ENCODE data around the gene HIBADH.
"Not testable (repeated sequence)": the region's sequence is repeated elsewhere in the genome, so short reads cannot be mapped to it uniquely, and the experiment has no call there.

Gene HIBADH

DNA sequence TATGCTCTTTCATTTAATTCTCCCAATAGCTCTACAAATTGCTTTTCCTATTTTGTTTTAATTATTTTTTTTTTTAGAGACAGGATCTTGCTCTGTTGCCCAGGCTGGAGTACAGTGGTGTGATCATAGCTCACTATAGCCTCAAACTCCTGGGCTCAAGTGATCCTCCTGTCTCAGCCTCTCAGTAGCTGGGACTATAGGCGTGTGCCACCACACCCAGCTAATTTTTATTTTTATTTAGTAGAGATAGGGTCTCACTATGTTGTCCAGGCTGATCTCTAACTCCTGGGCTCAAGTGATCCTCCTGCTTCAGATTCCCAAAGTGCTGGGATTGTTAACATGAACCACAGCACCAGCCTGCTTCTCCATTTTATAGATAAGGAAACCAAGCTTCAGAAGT, 151.3 kb downstream of the HIBADH start:
- DNase-seq: not testable (repeated sequence)

DNA sequence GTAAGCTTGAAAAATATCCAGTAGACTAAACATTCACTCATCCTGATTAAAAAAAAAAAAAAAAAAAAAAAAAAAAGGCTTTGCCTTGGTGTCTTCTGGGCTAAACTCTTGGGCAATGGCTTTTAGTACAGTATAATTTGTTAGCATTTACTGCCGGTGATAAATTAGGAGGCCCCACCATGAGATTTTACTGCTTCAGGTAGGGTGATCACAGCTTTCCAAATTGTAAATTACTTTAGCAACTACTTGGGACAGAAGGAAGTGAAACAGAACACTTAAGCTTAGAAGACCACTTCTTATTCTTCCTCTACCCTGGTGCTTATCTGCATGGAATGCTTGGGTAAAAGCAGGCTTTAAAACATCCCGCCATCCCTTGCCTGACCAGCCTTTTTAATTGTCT, 152.1 kb downstream of the HIBADH start:
- no peak for DNase-seq

DNA sequence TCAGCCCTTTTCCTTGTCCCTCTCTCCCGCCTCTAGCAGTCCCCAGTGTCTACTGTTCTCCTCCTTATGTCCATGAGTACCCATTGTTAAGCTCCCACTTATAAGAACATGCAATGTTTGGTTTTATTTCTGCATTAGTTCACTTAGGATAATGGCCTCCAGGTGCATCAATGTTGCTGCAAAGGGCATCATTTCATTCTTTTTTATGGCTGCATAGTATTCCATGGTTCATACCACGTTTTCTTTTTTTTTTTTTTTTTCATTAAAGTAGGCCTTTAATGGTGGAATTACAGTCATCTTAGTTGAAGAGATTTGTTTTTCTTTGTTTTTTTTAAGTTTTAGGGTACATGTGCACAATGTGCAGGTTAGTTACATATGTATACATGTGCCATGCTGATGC, 160.8 kb downstream of the HIBADH start:
- not testable (repeated sequence) for DNase-seq

DNA sequence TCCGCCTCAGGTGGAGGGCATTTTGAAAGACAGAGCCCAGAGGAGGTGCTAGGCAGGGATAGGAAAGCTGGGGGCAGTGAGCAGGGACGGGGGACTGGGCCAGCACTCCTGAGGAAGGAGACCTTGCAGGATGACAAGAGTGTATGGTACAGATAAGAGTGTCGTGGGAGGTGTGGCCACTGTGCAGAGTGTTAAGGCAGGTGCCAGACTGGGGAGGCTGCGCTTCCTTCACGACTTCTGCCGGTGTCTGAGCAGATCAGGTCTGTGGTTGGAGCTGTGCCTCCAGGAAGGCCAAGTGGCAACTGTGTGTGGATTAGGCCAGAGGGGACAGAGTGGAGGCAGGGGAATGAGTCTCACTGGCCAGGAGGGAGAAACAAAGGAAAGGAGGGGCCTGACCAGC, 161.7 kb downstream of the HIBADH start:
- no peak for DNase-seq

DNA sequence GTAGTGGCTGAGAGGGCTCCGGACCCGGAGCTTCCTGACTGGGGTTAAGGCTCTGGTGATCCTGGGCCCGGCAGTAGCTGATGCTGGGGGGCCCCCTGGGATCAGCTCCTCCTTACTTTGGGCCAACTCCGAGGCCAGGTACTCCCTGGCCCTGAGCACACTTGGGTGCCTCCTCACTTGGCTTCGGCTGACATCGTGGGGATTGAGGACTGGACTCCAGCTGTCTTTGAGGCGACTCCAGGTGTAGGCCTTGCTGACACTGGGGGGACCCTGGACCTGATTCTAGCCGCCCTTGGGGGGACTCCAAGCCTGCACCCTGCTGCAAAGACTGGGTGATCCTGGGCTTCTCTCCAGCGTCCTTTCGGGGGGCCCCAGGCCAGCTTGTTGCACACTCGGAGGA, 170.5 kb downstream of the HIBADH start:
- DNase-seq: no peak

DNA sequence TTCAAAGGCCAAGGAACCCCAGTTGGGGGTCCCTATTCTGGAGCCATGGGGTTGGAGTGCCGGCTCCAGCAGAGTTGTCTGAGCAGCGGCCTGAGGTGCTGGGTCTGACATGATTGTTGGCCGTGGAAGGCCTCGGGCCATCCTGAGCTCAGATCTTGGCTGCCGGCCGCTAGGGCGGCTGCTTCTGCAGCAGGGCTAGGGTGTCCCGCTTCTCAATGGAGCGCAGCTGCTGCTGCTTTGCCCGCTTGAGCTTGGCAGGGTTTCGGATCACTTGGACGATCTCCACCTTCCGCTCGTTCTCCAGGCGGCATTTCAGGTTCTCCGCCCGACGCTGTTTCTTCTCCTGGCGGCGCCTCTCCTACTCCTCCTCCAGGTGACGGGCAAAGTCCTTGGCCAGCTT, 171.1 kb downstream of the HIBADH start:
- DNase-seq: no peak

DNA sequence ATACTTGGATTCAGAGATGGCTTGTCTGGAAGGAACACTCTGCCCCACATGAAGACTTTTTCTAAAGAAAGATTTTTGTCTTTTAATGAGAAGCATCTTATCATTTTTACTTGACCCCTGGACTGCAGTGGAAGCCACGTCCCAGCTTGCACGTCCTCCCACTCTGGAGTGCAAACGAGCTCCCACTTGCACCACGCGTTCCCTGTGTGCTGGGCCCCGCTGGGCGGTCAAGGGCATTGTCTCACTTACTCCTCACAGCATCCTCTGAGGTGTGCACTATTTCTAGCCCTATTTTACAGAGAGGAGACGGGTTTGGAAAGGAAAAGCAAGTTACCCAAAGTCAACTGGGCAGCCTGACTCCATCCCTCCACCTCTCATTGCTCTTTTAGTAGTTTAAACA, 175.2 kb downstream of the HIBADH start:
- no peak for DNase-seq

DNA sequence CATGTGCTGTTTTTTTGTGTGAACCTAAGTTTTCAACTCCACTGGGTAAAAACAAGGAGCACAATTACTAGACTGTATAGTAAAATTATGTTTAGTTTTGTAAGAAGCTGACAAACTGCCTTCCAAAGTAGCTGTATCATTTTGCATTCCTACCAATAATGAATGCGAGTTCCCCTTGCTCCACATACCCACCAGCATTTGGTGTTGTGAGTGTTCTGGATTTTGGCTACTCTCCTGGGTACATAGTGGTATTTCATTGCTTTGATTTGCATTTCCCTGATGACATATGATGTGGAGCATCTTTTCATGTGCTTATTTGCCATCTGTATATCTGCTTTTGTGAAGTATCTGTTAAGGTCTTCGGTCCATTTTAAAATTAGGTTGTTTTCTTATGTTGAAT, 178.2 kb downstream of the HIBADH start:
- DNase-seq: no peak

DNA sequence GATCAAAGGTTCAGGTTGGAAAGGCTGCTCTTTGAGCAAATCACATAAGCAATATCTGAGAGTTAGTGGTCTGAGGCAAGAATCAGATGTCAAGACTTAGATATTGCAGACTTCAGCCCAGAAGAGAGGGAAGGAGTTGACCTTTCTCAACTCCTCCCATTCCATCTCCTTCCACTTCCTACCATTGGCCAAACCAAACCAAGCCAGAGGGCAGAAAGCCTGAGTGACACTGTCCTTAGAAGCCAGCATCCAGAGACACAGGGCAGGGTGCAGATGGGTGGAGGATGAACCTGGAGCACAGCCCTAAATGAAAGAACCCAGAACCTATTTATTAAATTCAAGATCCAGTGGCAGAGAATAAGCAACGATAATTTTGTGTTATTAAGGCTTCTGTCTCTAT, 180.5 kb downstream of the HIBADH start:
- DNase-seq: no peak

DNA sequence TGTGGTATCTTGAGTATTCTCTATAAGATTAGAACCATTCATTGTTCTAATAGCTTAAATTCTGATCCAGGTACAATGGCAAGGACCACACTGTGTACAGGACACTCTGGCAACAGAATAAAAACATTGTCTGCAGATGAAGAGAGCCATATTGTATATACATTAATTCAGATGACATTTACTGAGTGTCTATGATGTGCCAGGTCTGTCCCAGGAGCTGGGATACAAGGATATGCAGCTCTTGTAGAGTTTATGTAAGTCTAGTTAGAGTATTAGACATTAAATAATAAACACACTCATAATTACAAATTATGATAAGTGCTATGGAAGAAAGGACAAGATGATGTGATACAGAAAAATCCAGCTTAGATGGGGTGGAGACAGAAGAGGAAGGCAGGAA, 184.1 kb downstream of the HIBADH start:
- DNase-seq: no peak

DNA sequence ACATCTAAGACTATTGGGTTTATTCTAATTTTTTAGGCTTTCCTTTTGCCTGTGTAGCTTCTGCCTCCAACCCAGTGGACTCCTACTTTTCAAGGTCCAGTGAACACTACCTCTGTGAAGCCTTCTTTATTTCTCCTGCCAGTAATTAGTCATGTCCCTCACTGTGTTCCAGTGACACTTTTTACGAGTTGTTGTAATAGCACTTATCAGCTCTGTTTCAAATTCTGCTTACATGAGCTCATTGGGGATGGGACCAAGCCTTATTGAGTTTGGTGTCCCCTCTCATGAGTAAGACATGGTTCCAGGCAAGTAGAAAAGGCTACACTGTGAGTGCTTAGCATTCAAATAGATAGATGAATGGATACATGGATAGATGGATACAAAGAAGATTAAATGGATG, 184.6 kb downstream of the HIBADH start:
- DNase-seq: no peak

DNA sequence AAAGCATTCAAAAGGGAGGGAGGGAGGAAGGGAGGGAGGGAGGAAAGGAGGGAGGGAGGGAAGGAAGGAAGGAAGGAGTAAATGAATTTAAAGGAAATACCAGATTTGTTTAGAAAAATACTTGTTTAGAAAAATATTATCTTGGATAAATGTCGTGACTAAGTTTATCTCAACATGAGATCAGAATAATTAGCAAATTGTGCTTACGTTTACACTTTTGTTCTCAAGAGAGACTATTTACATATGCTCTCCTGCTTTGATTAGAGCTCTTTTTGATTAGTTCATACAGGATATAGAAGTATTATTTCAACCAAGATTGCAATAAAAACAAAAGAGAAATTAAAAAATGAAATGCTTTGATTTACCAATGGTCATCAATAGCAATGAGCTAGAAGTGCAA, 186.2 kb downstream of the HIBADH start:
- no peak for DNase-seq
